ENCODE data around the gene EMC9. TPM values are rescaled to one million over a fixed set of nuclear protein-coding genes. Genes with fewer than 3 reads are reported as not detected.

The EMC9 gene
- total and polyA plus RNA-seq, 10 of the 15 experiments (the other 5 are each of a cell fraction or from before 2014, with no cell fraction given) = 15.3 to 60.5 (median 30.3) TPM

DNA sequence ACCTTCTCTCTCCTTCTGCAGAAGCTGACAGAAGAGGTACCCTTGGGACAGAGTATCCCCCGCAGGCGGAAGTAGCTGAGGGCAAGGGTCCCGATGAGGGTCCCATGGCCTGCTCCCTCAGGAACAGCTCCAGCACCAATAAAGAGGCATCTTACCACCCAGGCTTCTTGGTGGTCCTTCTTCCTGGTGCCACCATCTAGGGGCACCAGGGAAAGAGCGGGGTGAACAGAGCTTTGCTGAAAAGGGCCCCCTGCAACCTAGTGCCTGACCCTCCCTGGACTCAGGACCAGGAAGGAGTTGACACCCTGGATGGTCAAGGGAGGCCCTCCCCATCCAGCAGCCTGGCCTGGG lies 19.1 kb upstream of the EMC9 start:
- FAIRE-seq = no peak
- peaks cover 43% of the 10 kb centered on the region for H3K79me2 ChIP-seq (ENCODE audit: control insufficient read depth, insufficient read depth, low read length)
- H4K20me1 ChIP-seq (ENCODE audit: control insufficient read depth, insufficient read depth) = no peaks in the 10 kb centered on the region
- H3K9ac ChIP-seq (ENCODE audit: control insufficient read depth, insufficient read depth, low read length) = peak overlapping the region; percentile 83
- H3K4me1 ChIP-seq (ENCODE audit: control insufficient read depth, insufficient read depth, low read length) = peaks cover 37% of the 10 kb centered on the region
- no peak for DNase-seq (ENCODE audit: low read depth, low spot score)
- no peak overlapping the region; the same call in 1 of the 2 replicates for H2AFZ ChIP-seq (ENCODE audit: control insufficient read depth, low read depth, low read length)
- intact Hi-C loops (cut with micrococcal nuclease; ENCODE audit: unreplicated experiment) = loop anchor here (1.0 kb wide), 1 partner anchor 53 kb away; the partner anchor contains the start of gene CHMP4A
- peak overlapping the region; percentile 9 for H3K4me2 ChIP-seq (ENCODE audit: control insufficient read depth, insufficient read depth)
- in situ Hi-C loops (cut with MboI) = no loop called here
- CTCF ChIA-PET = interaction anchor here (0.8 to 4.2 kb wide), 32 partner anchors 10 to 529 kb away, joined by 3 to 63 read pairs (median 6); partner anchors contain the start of genes CARMIL3, CHMP4A, CIDEB and DCAF11
- SMC1A ChIA-PET (ENCODE audit: uncharacterized antibody, unreplicated experiment) = interaction anchor here (0.7 to 4.9 kb wide), 21 partner anchors 9 to 147 kb away, joined by 3 to 54 read pairs (median 9); partner anchors contain the start of genes CIDEB, DCAF11, DHRS1 and EMC9
- no peaks in the 10 kb centered on the region for H3K27me3 ChIP-seq (replicated peaks in 1 of 2; ENCODE audit: control insufficient read depth in 2 of 2, insufficient read depth in 2 of 2, low read length in 1 of 2)
- H3K36me3 ChIP-seq (ENCODE audit: control insufficient read depth in 2 of 2, insufficient read depth in 2 of 2, low read length in 1 of 2) = peaks cover 39 to 47% of the 10 kb centered on the region in 2 experiments
- peak overlapping the region; percentile 96 for H3K27ac ChIP-seq (ENCODE audit: control insufficient read depth, insufficient read depth)
- no peak for ATAC-seq
- 84% methylated on average over 4 of the region's 4 CpGs for WGBS (ENCODE audit: insufficient coverage, insufficient replicate concordance, low lambda C conversion rate, missing lambda C conversion rate)
- RAD21 ChIA-PET (ENCODE audit: unreplicated experiment) = interaction anchor here (0.8 to 4.5 kb wide), 23 partner anchors 10 to 148 kb away, joined by 3 to 60 read pairs (median 11); partner anchors contain the start of genes CHMP4A, CIDEB, DCAF11 and EMC9
- no peaks in the 10 kb centered on the region for H3K9me3 ChIP-seq (replicated peaks; ENCODE audit: control insufficient read depth, insufficient read depth, low read length)
- no peak overlapping the region for H3K4me3 ChIP-seq
- no peak for TF ChIP-seq POLR2AphosphoS2 (IDR thresholded peaks at IDR 0.05; ENCODE audit: low read depth, low read length)
- TF ChIP-seq USF2 (IDR thresholded peaks at IDR 0.05; ENCODE audit: borderline replicate concordance, low read depth, low read length) = no peak
- no peak for TF ChIP-seq RAD51 (IDR thresholded peaks at IDR 0.05)
- no peak for TF ChIP-seq HDAC6 (IDR thresholded peaks at IDR 0.05; ENCODE audit: unreplicated experiment)
- TF ChIP-seq, protein P1, sequence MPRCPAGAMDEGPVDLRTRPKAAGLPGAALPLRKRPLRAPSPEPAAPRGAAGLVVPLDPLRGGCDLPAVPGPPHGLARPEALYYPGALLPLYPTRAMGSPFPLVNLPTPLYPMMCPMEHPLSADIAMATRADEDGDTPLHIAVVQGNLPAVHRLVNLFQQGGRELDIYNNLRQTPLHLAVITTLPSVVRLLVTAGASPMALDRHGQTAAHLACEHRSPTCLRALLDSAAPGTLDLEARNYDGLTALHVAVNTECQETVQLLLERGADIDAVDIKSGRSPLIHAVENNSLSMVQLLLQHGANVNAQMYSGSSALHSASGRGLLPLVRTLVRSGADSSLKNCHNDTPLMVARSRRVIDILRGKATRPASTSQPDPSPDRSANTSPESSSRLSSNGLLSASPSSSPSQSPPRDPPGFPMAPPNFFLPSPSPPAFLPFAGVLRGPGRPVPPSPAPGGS (IDR thresholded peaks at IDR 0.05; ENCODE audit: borderline replicate concordance, insufficient read depth, low read depth, low read length, poor library complexity, severe bottlenecking) = no peak
- no peak for TF ChIP-seq BCLAF1 (IDR thresholded peaks at IDR 0.05)
- TF ChIP-seq FOXK2 (IDR thresholded peaks at IDR 0.05) = no peak
- no peak for TF ChIP-seq MXI1 (IDR thresholded peaks at IDR 0.05; ENCODE audit: low read depth, low read length)
- no peak for TF ChIP-seq ZNF622 (IDR thresholded peaks at IDR 0.05)
- TF ChIP-seq IKZF2 (IDR thresholded peaks at IDR 0.05) = no peak
- TF ChIP-seq MTA3 (IDR thresholded peaks at IDR 0.05; ENCODE audit: borderline replicate concordance, low read length) = no peak
- TF ChIP-seq, protein P2, sequence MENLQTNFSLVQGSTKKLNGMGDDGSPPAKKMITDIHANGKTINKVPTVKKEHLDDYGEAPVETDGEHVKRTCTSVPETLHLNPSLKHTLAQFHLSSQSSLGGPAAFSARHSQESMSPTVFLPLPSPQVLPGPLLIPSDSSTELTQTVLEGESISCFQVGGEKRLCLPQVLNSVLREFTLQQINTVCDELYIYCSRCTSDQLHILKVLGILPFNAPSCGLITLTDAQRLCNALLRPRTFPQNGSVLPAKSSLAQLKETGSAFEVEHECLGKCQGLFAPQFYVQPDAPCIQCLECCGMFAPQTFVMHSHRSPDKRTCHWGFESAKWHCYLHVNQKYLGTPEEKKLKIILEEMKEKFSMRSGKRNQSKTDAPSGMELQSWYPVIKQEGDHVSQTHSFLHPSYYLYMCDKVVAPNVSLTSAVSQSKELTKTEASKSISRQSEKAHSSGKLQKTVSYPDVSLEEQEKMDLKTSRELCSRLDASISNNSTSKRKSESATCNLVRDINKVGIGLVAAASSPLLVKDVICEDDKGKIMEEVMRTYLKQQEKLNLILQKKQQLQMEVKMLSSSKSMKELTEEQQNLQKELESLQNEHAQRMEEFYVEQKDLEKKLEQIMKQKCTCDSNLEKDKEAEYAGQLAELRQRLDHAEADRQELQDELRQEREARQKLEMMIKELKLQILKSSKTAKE (IDR thresholded peaks at IDR 0.05; ENCODE audit: low read depth, poor library complexity, severe bottlenecking) = no peak
- TSS peak; percentile 89 for BruUV-seq (replicated peaks)
- POLR2A ChIA-PET = interaction anchor here (1.0 to 4.8 kb wide), 19 partner anchors 10 to 139 kb away, joined by 4 to 99 read pairs (median 14); partner anchors contain the start of genes CHMP4A, DCAF11, DHRS1 and EMC9
